Ovary (tissue), 1 donor: ENCODE measurements around the gene RSPH9.

Experiments used
- EP300 ChIP-seq: sonication (generic); formaldehyde crosslinking; IDR thresholded peaks from one replicate; pipeline ENCODE4 v1.6.1; 2017; ENCODE audit warnings: antibody characterized with exemption
- POLR2A ChIP-seq: fragments of 450-650 bp; IDR thresholded peaks from one replicate; pipeline ENCODE4 v1.6.1; 2017; ENCODE audit warnings: antibody characterized with exemption, mild to moderate bottlenecking, moderate library complexity

DNA sequence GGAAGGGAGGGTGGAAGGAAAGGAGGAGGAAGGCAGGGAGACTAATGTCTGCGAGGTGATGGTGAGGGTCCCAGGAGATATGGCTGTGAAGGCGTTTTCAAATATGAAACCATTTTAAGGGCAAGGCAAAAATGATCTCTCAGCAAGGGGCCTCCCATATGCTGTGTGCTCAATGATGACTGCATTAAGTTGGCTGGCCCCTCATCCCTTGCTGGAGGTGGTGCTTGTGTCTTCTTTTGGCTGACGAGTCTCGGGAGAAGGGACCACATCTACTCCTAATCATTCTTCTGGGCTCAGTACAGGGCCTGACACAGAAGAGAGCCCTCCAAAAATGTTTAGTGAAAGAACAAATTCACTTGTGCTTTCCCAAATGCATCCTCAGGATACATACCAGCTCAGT is 65.7 kb downstream of the RSPH9 start:
- TF ChIP-seq EP300 = no peak
- no peak for TF ChIP-seq POLR2A
